HepG2 (cell line): ENCODE data around the gene NMBR. TPM values are rescaled to one million over a fixed set of nuclear protein-coding genes. Genes with fewer than 3 reads are reported as not detected.

Source experiments
- GFI1 ChIP-seq: sonication (generic); formaldehyde crosslinking; IDR thresholded peaks from 2 replicates; pipeline ENCODE4 v1.5.0; 2020; ENCODE audit warnings: missing genetic modification reagents, mild to moderate bottlenecking, borderline replicate concordance
- KDM3A ChIP-seq: IDR thresholded peaks from 2 replicates; pipeline ENCODE4 v1.6.1; 2018; ENCODE audit warnings: low read depth, missing compliant biosample characterization
- SOX13 ChIP-seq, 3 experiments: fragments of 450-650 bp in 1 of 3; sonication (generic) in 1 of 3; formaldehyde crosslinking in 1 of 3; IDR thresholded peaks in 2 of 3; conservative IDR thresholded peaks in 1 of 3; 2 replicates each; pipeline versions ENCODE4 v1.5.0 to v1.6.1; 2016 to 2020; ENCODE audit warnings: antibody characterized with exemption in 1 of 3, mild to moderate bottlenecking in 1 of 3, missing compliant biosample characterization in 1 of 3, missing genetic modification reagents in 1 of 3, moderate library complexity in 1 of 3
- ZNF101 ChIP-seq: sonication (generic); formaldehyde crosslinking; IDR thresholded peaks from 2 replicates; pipeline ENCODE4 v1.4.0; 2020; ENCODE audit warnings: mild to moderate bottlenecking, low read depth, missing genetic modification reagents, borderline replicate concordance
- ZNF468 ChIP-seq: sonication (generic); formaldehyde crosslinking; IDR thresholded peaks from 2 replicates; pipeline ENCODE4 v1.8.0; 2022; ENCODE audit warnings: mild to moderate bottlenecking, moderate library complexity, missing genetic modification reagents
- polyA plus RNA-seq, 8 experiments: library from polyadenylated mRNA; depleted of rRNA in 3 of 8; stranded (reverse) in 7 of 8; unstranded in 1 of 8; fragments of >200 nt; fragmentation: Illumina TruSeq in 4 of 8; extraction: Trizol in 4 of 8; gene quantifications; 2 replicates each; pipeline versions ENCODE4 v1.2.1 to v1.2.3, GENCODE V29; 2011 to 2016; ENCODE audit warnings: low read depth in 4 of 8, missing spikeins in 1 of 8, mixed read lengths in 1 of 8; ENCODE audit not compliant: insufficient read depth in 1 of 8
- total RNA-seq, 5 experiments: library from RNA; depleted of rRNA; stranded (reverse); fragments of >200 nt; fragmentation: Illumina TruSeq; extraction: Trizol; gene quantifications; 2 replicates each; pipeline ENCODE4 v1.2.3, GENCODE V29; 2016; ENCODE audit warnings: low read depth in 1 of 5
- TF ChIP-seq, protein P1 (sequence below): sonication (generic); formaldehyde crosslinking; IDR thresholded peaks from 2 replicates; pipeline ENCODE4 v1.4.0; 2020; ENCODE audit warnings: mild to moderate bottlenecking, missing genetic modification reagents
- TF ChIP-seq, protein P2 (sequence below): sonication (generic); formaldehyde crosslinking; IDR thresholded peaks from 2 replicates; pipeline ENCODE4 v1.5.0; 2020; ENCODE audit warnings: mild to moderate bottlenecking, missing genetic modification reagents
- TF ChIP-seq, protein P3 (sequence below): IDR thresholded peaks from 2 replicates; pipeline ENCODE4 v1.6.1; 2012; ENCODE audit warnings: inconsistent platforms
- TF ChIP-seq, protein P4 (sequence below): conservative IDR thresholded peaks from 2 replicates; pipeline ENCODE4 v1.6.1; 2018; ENCODE audit warnings: missing genetic modification reagents
- TF ChIP-seq, protein P5 (sequence below): sonication (generic); formaldehyde crosslinking; IDR thresholded peaks from 2 replicates; pipeline ENCODE4 v1.4.0; 2020; ENCODE audit warnings: low read depth, missing genetic modification reagents

Gene NMBR
- total and polyA plus RNA-seq, 2 of the 13 experiments (the other 11 are each of a cell fraction or from before 2014, with no cell fraction given): not detected

DNA sequence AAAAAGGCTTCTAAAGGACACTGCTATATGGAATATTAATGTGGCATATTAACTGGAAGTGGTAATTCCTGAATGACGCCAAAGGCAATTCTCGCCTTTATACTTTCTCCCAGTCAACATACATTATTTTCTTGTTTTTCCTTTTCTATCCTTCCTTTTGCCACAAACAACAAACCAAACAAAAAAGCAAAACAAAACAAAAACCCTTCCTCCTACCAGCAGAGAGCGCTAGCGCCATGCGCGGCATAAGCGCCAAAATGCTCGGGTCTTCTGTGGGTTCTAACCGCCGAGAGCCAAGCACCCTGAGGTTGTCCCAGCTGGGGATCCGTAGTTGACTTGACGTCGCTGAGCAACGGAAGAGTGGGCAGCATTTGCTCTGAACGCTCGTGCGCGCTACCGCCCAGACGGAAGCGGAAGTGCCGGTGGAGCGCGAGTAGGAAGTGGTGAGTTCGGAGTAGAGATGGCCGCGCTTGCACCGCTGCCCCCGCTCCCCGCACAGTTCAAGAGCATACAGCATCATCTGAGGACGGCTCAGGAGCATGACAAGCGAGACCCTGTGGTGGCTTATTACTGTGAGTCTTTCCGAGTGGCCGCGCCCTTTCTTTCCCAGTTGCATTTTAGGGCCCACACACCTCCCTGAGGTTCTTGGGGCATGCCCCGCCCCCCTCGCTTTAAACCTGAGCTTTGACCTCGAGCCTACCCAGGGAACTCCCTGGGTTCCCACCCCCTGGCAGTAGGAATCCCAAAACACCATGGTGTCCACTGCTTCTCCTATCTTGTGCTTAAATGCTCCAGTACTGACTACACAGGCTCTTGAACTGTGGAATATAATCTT is at the start of gene NMBR, which contains the start of gene VTA1 (continued):
- TF ChIP-seq, protein P1, sequence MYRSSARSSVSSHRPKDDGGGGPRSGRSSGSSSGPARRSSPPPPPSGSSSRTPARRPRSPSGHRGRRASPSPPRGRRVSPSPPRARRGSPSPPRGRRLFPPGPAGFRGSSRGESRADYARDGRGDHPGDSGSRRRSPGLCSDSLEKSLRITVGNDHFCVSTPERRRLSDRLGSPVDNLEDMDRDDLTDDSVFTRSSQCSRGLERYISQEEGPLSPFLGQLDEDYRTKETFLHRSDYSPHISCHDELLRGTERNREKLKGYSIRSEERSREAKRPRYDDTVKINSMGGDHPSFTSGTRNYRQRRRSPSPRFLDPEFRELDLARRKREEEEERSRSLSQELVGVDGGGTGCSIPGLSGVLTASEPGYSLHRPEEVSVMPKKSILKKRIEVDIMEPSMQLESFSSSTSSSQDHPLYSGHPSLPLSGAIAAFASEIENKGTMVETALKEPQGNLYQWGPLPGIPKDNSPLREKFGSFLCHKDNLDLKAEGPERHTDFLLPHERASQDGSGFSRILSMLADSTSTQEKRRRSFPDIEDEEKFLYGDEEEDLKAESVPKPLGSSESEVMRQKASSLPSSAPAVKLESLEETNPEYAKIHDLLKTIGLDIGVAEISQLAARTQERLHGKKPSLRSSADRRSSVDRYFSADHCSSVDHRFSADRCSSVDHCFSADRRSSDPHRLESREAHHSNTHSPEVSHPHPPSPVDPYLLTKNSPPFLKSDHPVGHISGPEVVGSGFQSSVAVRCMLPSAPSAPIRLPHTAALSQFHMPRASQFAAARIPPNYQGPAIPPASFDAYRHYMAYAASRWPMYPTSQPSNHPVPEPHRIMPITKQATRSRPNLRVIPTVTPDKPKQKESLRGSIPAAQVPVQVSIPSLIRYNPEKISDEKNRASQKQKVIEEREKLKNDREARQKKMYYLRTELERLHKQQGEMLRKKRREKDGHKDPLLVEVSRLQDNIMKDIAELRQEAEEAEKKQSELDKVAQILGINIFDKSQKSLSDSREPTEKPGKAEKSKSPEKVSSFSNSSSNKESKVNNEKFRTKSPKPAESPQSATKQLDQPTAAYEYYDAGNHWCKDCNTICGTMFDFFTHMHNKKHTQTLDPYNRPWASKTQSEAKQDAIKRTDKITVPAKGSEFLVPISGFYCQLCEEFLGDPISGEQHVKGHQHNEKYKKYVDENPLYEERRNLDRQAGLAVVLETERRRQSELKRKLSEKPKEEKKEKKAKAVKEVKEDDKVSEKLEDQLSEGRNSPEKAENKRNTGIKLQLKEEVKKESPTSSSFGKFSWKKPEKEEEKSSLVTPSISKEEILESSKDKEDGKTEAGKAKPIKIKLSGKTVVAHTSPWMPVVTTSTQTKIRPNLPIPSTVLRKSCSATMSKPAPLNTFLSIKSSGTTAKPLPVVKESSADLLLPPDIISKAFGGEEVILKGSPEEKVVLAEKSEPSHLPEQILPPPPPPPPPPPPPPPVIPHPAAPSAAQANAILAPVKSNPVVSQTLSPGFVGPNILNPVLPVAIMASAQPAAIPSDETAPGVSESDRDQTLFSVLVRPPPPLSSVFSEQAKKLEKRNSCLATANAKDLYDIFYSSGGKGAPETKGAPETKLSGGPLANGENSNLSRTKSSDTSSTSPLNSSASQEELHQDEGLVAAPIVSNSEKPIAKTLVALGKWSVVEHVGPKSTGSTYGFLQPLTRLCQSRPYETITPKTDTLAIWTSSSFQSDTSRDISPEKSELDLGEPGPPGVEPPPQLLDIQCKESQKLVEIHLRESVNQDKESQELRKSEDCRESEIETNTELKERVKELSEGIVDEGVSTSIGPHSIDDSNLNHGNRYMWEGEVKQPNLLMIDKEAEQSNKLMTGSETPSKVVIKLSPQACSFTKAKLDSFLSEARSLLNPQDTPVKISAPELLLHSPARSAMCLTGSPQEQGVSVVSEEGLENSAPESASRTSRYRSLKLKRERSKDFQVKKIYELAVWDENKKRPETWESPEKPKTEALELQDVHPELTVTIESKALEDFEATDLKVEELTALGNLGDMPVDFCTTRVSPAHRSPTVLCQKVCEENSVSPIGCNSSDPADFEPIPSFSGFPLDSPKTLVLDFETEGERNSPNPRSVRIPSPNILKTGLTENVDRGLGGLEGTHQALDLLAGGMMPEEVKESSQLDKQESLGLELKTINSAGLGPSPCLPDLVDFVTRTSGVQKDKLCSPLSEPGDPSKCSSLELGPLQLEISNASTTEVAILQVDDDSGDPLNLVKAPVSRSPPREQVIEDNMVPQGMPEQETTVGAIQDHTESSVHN (CRISPR knock-in tag): peak; percentile 71; the same call in 1 of the 2 replicates
- TF ChIP-seq SOX13 (IDR thresholded peaks at IDR 0.05): peak; percentile 13; the same call in 1 of the 2 replicates
- peak in 1 of 2 experiments; percentile 72; a peak in 2 of 4 replicates for TF ChIP-seq SOX13 (CRISPR knock-in tag; conservative IDR thresholded peaks at IDR 0.05 in 1 of 2, IDR thresholded peaks at IDR 0.05 in 1 of 2)
- TF ChIP-seq, protein P2, sequence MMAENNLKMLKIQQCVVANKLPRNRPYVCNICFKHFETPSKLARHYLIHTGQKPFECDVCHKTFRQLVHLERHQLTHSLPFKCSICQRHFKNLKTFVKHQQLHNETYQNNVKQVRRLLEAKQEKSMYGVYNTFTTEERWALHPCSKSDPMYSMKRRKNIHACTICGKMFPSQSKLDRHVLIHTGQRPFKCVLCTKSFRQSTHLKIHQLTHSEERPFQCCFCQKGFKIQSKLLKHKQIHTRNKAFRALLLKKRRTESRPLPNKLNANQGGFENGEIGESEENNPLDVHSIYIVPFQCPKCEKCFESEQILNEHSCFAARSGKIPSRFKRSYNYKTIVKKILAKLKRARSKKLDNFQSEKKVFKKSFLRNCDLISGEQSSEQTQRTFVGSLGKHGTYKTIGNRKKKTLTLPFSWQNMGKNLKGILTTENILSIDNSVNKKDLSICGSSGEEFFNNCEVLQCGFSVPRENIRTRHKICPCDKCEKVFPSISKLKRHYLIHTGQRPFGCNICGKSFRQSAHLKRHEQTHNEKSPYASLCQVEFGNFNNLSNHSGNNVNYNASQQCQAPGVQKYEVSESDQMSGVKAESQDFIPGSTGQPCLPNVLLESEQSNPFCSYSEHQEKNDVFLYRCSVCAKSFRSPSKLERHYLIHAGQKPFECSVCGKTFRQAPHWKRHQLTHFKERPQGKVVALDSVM: peak; percentile 68
- TF ChIP-seq, protein P3, sequence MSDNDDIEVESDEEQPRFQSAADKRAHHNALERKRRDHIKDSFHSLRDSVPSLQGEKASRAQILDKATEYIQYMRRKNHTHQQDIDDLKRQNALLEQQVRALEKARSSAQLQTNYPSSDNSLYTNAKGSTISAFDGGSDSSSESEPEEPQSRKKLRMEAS: peak; percentile 97
- TF ChIP-seq, protein P4, sequence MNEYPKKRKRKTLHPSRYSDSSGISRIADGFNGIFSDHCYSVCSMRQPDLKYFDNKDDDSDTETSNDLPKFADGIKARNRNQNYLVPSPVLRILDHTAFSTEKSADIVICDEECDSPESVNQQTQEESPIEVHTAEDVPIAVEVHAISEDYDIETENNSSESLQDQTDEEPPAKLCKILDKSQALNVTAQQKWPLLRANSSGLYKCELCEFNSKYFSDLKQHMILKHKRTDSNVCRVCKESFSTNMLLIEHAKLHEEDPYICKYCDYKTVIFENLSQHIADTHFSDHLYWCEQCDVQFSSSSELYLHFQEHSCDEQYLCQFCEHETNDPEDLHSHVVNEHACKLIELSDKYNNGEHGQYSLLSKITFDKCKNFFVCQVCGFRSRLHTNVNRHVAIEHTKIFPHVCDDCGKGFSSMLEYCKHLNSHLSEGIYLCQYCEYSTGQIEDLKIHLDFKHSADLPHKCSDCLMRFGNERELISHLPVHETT (CRISPR knock-in tag): peak; percentile 87
- TF ChIP-seq ZNF468 (CRISPR knock-in tag): no peak
- TF ChIP-seq, protein P5, sequence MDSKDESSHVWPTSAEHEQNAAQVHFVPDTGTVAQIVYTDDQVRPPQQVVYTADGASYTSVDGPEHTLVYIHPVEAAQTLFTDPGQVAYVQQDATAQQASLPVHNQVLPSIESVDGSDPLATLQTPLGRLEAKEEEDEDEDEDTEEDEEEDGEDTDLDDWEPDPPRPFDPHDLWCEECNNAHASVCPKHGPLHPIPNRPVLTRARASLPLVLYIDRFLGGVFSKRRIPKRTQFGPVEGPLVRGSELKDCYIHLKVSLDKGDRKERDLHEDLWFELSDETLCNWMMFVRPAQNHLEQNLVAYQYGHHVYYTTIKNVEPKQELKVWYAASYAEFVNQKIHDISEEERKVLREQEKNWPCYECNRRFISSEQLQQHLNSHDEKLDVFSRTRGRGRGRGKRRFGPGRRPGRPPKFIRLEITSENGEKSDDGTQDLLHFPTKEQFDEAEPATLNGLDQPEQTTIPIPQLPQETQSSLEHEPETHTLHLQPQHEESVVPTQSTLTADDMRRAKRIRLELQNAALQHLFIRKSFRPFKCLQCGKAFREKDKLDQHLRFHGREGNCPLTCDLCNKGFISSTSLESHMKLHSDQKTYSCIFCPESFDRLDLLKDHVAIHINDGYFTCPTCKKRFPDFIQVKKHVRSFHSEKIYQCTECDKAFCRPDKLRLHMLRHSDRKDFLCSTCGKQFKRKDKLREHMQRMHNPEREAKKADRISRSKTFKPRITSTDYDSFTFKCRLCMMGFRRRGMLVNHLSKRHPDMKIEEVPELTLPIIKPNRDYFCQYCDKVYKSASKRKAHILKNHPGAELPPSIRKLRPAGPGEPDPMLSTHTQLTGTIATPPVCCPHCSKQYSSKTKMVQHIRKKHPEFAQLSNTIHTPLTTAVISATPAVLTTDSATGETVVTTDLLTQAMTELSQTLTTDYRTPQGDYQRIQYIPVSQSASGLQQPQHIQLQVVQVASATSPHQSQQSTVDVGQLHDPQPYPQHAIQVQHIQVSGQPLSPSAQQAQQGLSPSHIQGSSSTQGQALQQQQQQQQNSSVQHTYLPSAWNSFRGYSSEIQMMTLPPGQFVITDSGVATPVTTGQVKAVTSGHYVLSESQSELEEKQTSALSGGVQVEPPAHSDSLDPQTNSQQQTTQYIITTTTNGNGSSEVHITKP (CRISPR knock-in tag): peak; percentile 84; the same call in 1 of the 2 replicates
- 0 out of 2 replicates have a peak, but pooled peaks have one; percentile 1 for TF ChIP-seq ZNF101
- peak; percentile 97 for TF ChIP-seq KDM3A (CRISPR knock-in tag)
- TF ChIP-seq GFI1 (CRISPR knock-in tag): peak; percentile 91
